ENCODE measurements around the gene KIAA1755. TPM values are rescaled to one million over a fixed set of nuclear protein-coding genes. Genes with fewer than 3 reads are reported as not detected.

The KIAA1755 gene
- total RNA-seq, 1 experiment from 2014 or later: not detected

- BruUV-seq (replicated peaks): no TSS peak
- intact Hi-C loops (cut with micrococcal nuclease; ENCODE audit: unreplicated experiment): no loop called here
- Histone ChIP-seq H3K27ac (ENCODE audit: low read depth, low read length, poor library complexity, severe bottlenecking) (no peak overlapping the region), H3K4me1 (ENCODE audit: insufficient read depth, low read length, poor library complexity, severe bottlenecking) (no peaks in the 10 kb centered on the region), H3K27me3 (replicated peaks; ENCODE audit: insufficient read depth, low read depth, low read length, poor library complexity) (peaks cover 10% of the 10 kb centered on the region), H3K36me3 (ENCODE audit: insufficient read depth, low read length, poor library complexity, severe bottlenecking) (no peaks in the 10 kb centered on the region), H3K4me3 (ENCODE audit: low read depth, low read length, poor library complexity, severe bottlenecking) (no peak overlapping the region), H3K9me3 (ENCODE audit: low read depth, low read length, poor library complexity, severe bottlenecking) (no peaks in the 10 kb centered on the region)
- no peak for DNase-seq (ENCODE audit: low spot score)
- ChIA-PET POLR2A (ENCODE audit: low non-redundant PET) (no interaction called here), CTCF (no interaction called here)
- no peak for TF ChIP-seq CTCF (conservative IDR thresholded peaks at IDR 0.05; ENCODE audit: low read depth, low read length)
These were observed 73.0 kb downstream of the KIAA1755 start for GRCh38 chr20:38187517-38187916.

- BruUV-seq (replicated peaks): no TSS peak
- Histone ChIP-seq H3K36me3 (ENCODE audit: insufficient read depth, low read length, poor library complexity, severe bottlenecking) (no peaks in the 10 kb centered on the region), H3K4me1 (ENCODE audit: insufficient read depth, low read length, poor library complexity, severe bottlenecking) (no peaks in the 10 kb centered on the region), H3K27me3 (replicated peaks; ENCODE audit: insufficient read depth, low read depth, low read length, poor library complexity) (peaks cover 12% of the 10 kb centered on the region), H3K4me3 (ENCODE audit: low read depth, low read length, poor library complexity, severe bottlenecking) (no peak overlapping the region), H3K27ac (ENCODE audit: low read depth, low read length, poor library complexity, severe bottlenecking) (no peak overlapping the region), H3K9me3 (ENCODE audit: low read depth, low read length, poor library complexity, severe bottlenecking) (no peaks in the 10 kb centered on the region)
- TF ChIP-seq CTCF (conservative IDR thresholded peaks at IDR 0.05; ENCODE audit: low read depth, low read length) (no peak), EZH2 (IDR thresholded peaks at IDR 0.05; ENCODE audit: borderline replicate concordance, low read depth, low read length, poor library complexity, severe bottlenecking) (no peak)
- ChIA-PET POLR2A (ENCODE audit: low non-redundant PET) (no interaction called here), CTCF (no interaction called here)
- intact Hi-C loops (cut with micrococcal nuclease; ENCODE audit: unreplicated experiment): no loop called here
- DNase-seq (ENCODE audit: low spot score): no peak
These were observed 73.7 kb downstream of the KIAA1755 start for GRCh38 chr20:38186788-38187221.

- CTCF ChIA-PET: no interaction called here
- H3K4me3 ChIP-seq (ENCODE audit: low read depth, low read length, poor library complexity, severe bottlenecking): no peak overlapping the region
- no peaks in the 10 kb centered on the region for H3K4me1 ChIP-seq (ENCODE audit: insufficient read depth, low read length, poor library complexity, severe bottlenecking)
- POLR2A ChIA-PET (ENCODE audit: low non-redundant PET): no interaction called here
- no peak overlapping the region for H3K27ac ChIP-seq (ENCODE audit: low read depth, low read length, poor library complexity, severe bottlenecking)
- intact Hi-C loops (cut with micrococcal nuclease; ENCODE audit: unreplicated experiment): no loop called here
- H3K36me3 ChIP-seq (ENCODE audit: insufficient read depth, low read length, poor library complexity, severe bottlenecking): no peaks in the 10 kb centered on the region
- no peak for DNase-seq (ENCODE audit: low spot score)
- H3K9me3 ChIP-seq (ENCODE audit: low read depth, low read length, poor library complexity, severe bottlenecking): no peaks in the 10 kb centered on the region
- peaks cover 12% of the 10 kb centered on the region for H3K27me3 ChIP-seq (replicated peaks; ENCODE audit: insufficient read depth, low read depth, low read length, poor library complexity)
- no TSS peak for BruUV-seq (replicated peaks)
- TF ChIP-seq CTCF (conservative IDR thresholded peaks at IDR 0.05; ENCODE audit: low read depth, low read length): no peak
- no peak for TF ChIP-seq EZH2 (IDR thresholded peaks at IDR 0.05; ENCODE audit: borderline replicate concordance, low read depth, low read length, poor library complexity, severe bottlenecking)
These were observed 76.4 kb downstream of the KIAA1755 start for GRCh38 chr20:38184101-38184500.
